Umbilical cord (tissue), 2 donors: ENCODE measurements around the gene TUBG2. TPM values are rescaled to one million over a fixed set of nuclear protein-coding genes. Genes with fewer than 3 reads are reported as not detected.
A peak's percentile ranks its signal among the peaks of the same experiment; 100 is the strongest.
"Not testable (repeated sequence)": the region's sequence is repeated elsewhere in the genome, so short reads cannot be mapped to it uniquely, and the experiment has no call there.

Experiments used
- DNase-seq: peaks from one replicate; pipeline ENCODE4 v3.0.0-alpha.2; 2015; ENCODE audit warnings: low spot score
- total RNA-seq: library from RNA; depleted of rRNA; stranded (reverse); fragments of >200 nt; gene quantifications from one replicate; pipeline ENCODE4 v1.2.3, GENCODE V29; 2014; ENCODE audit warnings: low replicate concordance; ENCODE audit not compliant: insufficient read depth

Gene TUBG2
- total RNA-seq, 1 donor from 2014 or later, result 21.4 TPM

- peak; percentile 92 for DNase-seq
Measured at GRCh38 chr17:42653179-42654124, 5.6 kb upstream of the TUBG2 start.

- DNase-seq, result no peak
Measured at GRCh38 chr17:42655528-42655927, 3.6 kb upstream of the TUBG2 start.

- DNase-seq, result no peak
Measured at GRCh38 chr17:42657824-42658588, 1.1 kb upstream of the TUBG2 start.

DNA sequence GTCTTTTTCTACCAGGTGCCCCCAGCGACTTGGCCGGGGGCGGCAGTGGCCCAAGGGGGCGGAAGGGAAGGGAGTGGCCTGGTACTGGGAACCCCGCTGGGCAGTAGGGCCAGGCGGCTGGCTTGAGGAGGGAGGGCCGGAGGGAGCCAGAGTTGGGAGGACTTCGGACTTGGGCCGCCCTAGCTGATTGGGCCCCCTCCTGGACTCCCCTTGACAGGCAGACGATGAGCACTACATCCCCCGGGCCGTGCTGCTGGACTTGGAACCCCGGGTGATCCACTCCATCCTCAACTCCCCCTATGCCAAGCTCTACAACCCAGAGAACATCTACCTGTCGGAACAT lies 819 bp downstream of the TUBG2 start:
- not testable (repeated sequence) for DNase-seq

DNA sequence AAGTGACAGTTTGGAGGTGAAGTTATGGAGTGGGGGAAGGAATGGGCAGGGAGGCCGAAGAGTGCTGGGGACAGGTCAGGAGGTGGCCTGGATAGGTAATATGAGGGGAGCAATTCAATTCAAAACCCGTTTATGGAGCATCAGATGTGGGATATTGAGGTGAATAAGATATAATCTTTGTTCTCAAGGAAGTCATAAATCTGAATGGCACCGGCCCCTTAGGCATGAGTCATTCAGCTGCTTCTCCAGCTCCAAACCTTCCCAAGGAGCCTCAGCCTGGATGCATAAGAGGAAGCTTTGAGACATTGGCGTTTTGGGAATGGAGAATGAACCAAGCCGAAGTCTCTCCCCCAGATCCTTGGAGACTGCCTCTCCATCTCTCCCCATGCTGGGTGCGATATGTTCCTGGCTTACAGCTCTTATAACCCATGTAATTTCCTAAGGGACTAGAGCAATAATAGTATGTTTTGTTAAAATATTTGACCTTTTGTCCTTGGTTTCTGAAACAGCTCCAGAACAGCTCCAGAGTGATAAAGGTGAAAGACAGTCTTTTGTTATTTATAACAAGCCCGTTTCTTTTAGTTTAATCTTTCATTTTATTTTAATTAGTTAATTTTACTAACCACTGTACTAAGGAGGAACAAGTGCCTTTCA lies 1.7 kb downstream of the TUBG2 start:
- no peak for DNase-seq

GRCh38 chr17:42665581-42666001 lies 6.5 kb downstream of the TUBG2 start:
- no peak for DNase-seq

DNA sequence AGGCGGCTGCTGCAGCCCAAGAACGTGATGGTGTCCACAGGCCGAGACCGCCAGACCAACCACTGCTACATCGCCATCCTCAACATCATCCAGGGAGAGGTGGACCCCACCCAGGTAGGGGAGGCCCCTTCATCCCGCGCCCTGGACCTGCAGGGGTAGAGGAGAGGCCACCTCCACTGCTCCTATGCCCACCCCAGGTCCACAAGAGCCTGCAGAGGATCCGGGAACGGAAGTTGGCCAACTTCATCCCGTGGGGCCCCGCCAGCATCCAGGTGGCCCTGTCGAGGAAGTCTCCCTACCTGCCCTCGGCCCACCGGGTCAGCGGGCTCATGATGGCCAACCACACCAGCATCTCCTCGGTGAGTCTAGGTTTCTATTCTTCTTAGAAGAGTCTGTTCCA lies 7.0 kb downstream of the TUBG2 start:
- DNase-seq, result not testable (repeated sequence)

DNA sequence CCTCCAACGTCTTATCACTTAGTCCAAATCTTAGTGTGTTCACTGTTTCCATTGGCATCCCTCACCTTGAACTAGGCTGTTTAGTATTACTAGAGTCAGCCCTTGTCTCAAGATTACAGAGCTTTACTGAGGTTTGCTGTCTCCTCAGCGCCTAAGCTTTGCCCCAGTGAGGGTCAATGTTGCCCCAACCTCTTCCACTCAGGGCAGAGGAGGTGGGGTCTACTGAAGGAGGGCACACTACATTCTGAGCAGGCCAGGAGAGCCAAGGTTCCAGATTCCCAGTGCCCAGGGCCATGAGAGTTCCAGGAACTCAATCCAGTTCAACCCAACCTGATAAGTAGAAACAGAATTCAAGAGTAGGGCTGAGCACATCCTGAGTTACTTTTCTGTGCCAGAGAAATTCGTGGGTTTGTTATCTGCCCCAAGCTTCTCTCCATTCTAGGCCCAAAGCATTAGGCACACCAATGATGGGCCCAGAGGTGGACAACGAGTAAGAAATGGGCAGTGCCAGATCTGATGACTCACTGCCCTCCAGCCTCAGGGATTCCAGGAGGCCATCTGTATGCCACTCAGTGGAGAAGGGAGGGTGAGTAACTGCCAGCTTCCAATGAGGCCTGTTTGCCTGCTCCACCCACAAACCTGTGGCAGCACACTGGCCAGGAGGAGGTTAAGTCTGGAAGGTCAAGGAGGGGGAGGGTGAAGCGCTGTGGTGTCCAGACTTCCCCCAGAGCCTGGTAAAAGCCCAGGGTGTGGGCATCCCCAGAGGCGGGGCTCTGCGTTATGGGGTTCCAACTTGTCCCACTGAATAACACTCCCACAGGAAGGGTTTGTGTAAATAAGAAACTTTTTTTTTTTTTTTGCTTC lies 8.2 kb downstream of the TUBG2 start:
- peak; percentile 59 for DNase-seq

GRCh38 chr17:42669705-42669976 lies 10.6 kb downstream of the TUBG2 start:
- DNase-seq, result no peak

DNA sequence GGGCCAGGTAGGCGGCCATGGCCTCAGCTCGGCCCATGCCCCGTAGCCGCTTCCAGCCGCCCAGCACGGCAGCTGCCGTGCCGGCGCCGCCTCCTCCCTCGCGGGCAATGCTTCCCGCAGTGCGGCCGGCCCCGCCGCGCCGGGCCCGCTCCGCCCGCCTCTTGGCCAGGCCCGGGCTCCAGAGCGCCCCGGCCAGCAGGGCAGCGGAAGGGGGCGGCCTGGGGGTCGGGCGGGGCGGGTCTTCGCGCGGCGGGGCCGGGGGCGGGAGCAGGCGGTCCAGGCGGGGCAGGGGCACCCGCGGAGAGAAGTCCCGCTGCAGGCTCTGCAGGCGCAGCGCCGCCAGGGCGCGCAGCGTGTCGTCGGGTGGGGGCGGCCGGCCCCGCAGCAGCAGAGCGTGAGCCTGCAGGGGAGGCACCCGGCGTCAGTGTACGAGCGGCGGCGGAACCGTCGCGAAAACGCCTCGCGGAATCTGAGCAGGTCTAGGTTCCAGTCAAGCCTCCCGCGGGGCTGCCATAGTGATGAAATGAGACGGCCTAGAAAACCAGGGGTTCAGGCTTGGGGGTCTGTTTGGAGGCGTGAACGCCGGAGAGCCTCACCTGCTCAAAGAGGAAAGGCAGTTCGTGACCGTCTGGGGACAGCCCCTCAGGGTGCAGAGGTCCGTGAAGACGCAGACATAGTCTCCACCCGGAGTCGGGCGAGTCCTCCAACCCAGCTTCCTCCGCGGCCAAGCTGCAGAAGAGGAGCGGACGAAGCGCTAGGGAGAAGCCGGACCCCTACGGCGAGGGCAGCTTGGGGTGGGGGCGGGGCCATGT lies 11.1 kb downstream of the TUBG2 start:
- DNase-seq, result no peak

GRCh38 chr17:42670789-42671657 lies 11.9 kb downstream of the TUBG2 start:
- DNase-seq, result no peak

GRCh38 chr17:42672038-42672437 lies 13.0 kb downstream of the TUBG2 start:
- DNase-seq, result no peak

GRCh38 chr17:42673266-42673884 lies 14.3 kb downstream of the TUBG2 start:
- no peak for DNase-seq

- no peak for DNase-seq
Measured at GRCh38 chr17:42673885-42674754, 15.0 kb downstream of the TUBG2 start.

- no peak for DNase-seq
Measured at GRCh38 chr17:42674755-42675347, 15.8 kb downstream of the TUBG2 start.

GRCh38 chr17:42675348-42675964 lies 16.4 kb downstream of the TUBG2 start:
- no peak for DNase-seq

DNA sequence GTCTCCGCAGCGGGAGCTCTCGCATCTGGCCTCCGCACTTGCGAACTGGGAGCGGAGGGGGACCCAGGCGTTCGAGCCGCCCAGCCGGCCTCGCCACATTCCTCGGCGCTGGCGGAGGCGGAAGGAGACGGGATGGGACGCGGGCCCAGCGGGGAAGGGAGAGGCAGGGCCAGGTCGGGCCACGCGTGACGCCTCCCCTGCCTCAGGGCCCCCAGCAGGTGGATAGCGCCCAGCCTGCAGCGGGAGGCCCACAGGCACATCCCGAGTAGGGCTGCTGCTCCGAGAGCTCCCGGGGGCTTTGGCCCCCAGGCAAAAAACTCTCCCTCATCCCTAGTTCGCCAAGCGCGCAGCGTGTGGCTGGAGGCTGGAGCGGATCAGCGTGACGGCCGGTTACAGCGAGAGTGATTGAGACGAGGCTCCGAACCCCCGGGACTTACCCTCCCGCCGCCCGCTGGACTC lies 16.9 kb downstream of the TUBG2 start:
- peak; percentile 57 for DNase-seq
